ENCODE data around the gene MEIS1. TPM values are rescaled to one million over a fixed set of nuclear protein-coding genes. Genes with fewer than 3 reads are reported as not detected.

The MEIS1 gene
- total and polyA plus RNA-seq, 4 donors = 9.0 to 158 (median 41.0) TPM

DNA sequence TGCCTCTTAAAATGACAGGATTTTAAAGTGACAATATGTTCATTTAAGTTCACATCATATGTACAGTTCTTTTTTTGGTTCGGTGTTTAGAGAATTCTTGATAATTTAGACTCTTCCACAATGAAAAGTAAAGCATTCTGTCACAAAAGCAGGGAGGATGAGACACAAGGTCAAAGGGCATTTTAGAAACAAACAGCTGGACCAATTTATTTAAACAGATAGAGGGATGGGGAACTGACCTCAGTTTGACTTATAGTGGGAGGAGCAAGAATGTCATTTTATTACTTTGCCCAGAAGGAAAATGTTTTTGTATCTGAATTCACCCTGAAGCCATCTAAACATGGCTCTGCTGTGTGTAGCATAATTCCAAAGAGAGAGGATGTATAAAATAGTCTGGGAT, 128.5 kb downstream of the MEIS1 start:
- H3K9ac ChIP-seq (ENCODE audit: insufficient read depth in 1 of 2, low read length in 2 of 2) = no peak overlapping the region
- TF ChIP-seq, protein P1, sequence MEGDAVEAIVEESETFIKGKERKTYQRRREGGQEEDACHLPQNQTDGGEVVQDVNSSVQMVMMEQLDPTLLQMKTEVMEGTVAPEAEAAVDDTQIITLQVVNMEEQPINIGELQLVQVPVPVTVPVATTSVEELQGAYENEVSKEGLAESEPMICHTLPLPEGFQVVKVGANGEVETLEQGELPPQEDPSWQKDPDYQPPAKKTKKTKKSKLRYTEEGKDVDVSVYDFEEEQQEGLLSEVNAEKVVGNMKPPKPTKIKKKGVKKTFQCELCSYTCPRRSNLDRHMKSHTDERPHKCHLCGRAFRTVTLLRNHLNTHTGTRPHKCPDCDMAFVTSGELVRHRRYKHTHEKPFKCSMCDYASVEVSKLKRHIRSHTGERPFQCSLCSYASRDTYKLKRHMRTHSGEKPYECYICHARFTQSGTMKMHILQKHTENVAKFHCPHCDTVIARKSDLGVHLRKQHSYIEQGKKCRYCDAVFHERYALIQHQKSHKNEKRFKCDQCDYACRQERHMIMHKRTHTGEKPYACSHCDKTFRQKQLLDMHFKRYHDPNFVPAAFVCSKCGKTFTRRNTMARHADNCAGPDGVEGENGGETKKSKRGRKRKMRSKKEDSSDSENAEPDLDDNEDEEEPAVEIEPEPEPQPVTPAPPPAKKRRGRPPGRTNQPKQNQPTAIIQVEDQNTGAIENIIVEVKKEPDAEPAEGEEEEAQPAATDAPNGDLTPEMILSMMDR (IDR thresholded peaks at IDR 0.05; ENCODE audit: control extremely low read depth, extremely low read depth) = no peak
- no peak overlapping the region for H3K4me3 ChIP-seq
- H3K36me3 ChIP-seq (ENCODE audit: control insufficient read depth in 4 of 4, insufficient read depth in 4 of 4, low read length in 4 of 4) = peaks cover under 1 to 37% (median 8%) of the 10 kb centered on the region in 4 donors
- H3K27ac ChIP-seq (ENCODE audit: low read depth in 1 of 2, low read length in 1 of 2) = no peak overlapping the region
- no peaks in the 10 kb centered on the region for H3K9me3 ChIP-seq (ENCODE audit: control insufficient read depth in 4 of 4, insufficient read depth in 3 of 4, low read length in 3 of 4)
- peaks cover 0 to 33% (median 15%) of the 10 kb centered on the region in 5 donors for H3K4me1 ChIP-seq (ENCODE audit: control insufficient read depth in 5 of 5, insufficient read depth in 5 of 5, low read length in 5 of 5)
- 71 to 81% methylated on average over 1 of the region's 1 CpG for WGBS, 2 donors
- no peaks in the 10 kb centered on the region for H3K27me3 ChIP-seq (ENCODE audit: control insufficient read depth in 3 of 3, insufficient read depth in 3 of 3, low read length in 2 of 3)
- DNase-seq = peak in 1 of 3 donors; percentile 47
- ATAC-seq (ENCODE audit: insufficient read depth, low FRiP score) = no peak

DNA sequence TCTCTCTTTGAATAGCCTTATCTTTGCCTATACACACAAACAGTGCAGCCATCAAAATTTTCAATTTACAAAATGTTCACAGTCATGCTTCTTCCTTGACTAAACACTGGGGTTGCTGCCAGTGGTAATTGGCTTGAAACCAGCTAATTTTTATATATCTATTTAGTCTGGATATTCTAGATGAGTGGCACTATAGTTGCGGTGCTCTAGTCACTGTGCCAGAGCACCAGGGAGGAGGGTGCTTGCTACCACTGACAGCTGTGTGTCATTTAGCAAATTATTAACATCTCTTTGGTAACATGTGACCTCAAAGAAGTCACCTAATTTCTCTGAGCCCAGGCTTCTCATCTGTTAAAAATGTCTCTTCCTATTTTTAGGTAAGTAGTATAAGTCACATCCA, 130.4 kb downstream of the MEIS1 start:
- H3K27me3 ChIP-seq (ENCODE audit: control insufficient read depth in 3 of 3, insufficient read depth in 3 of 3, low read length in 2 of 3) = no peaks in the 10 kb centered on the region
- no peak overlapping the region for H3K4me3 ChIP-seq
- 51 to 88% methylated on average over 1 of the region's 1 CpG for WGBS, 2 donors
- peaks cover 4 to 46% (median 14%) of the 10 kb centered on the region in 4 donors for H3K36me3 ChIP-seq (ENCODE audit: control insufficient read depth in 4 of 4, insufficient read depth in 4 of 4, low read length in 4 of 4)
- H3K4me1 ChIP-seq (ENCODE audit: control insufficient read depth in 5 of 5, insufficient read depth in 5 of 5, low read length in 5 of 5) = peaks cover 0 to 47% (median 21%) of the 10 kb centered on the region in 5 donors
- TF ChIP-seq, protein P1 (IDR thresholded peaks at IDR 0.05; ENCODE audit: control extremely low read depth, extremely low read depth) = no peak
- H3K27ac ChIP-seq (ENCODE audit: low read depth in 1 of 2, low read length in 1 of 2) = no peak overlapping the region
- ATAC-seq (ENCODE audit: insufficient read depth, low FRiP score) = no peak
- no peak overlapping the region for H3K9ac ChIP-seq (ENCODE audit: insufficient read depth in 1 of 2, low read length in 2 of 2)
- H3K9me3 ChIP-seq (ENCODE audit: control insufficient read depth in 4 of 4, insufficient read depth in 3 of 4, low read length in 3 of 4) = no peaks in the 10 kb centered on the region
- peak in 1 of 3 donors; percentile 46 for DNase-seq

DNA sequence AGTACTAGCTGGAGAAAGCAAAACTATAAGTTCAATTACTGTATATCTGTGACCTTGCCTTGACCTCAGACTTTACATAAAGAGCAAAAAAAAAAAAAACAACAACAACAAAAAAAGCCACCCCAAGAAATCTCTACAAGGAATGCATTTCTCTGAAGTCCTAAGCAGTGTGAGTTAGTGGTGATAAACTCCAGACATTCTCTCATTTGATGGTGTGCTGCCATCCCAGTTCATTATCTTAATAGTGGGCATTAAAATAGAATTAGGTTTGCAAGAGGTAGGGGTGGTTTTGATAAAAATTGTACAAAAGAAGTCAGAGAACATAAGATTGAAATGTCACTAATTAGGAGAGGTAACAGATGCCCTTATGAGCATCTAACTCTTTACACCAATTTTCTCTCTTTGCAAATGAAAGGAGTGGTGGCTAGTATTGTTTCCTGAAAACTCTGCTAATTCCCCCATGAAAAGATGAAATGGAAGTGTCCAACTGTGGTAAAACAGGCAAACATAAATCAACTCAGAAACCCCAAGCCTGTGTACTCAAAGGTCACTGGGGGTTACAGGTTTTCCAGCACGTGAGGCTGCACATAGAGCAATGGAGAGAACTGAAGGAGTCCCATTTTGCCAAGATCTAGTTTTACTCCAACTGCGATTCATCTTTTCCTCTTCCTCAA, 131.9 kb downstream of the MEIS1 start:
- Histone ChIP-seq H3K27me3 (ENCODE audit: control insufficient read depth in 3 of 3, insufficient read depth in 3 of 3, low read length in 2 of 3) (no peaks in the 10 kb centered on the region), H3K9me3 (ENCODE audit: control insufficient read depth in 4 of 4, insufficient read depth in 3 of 4, low read length in 3 of 4) (no peaks in the 10 kb centered on the region), H3K4me1 (ENCODE audit: control insufficient read depth in 5 of 5, insufficient read depth in 5 of 5, low read length in 5 of 5) (peaks cover 2 to 46% (median 24%) of the 10 kb centered on the region in 5 donors), H3K9ac (ENCODE audit: insufficient read depth in 1 of 2, low read length in 2 of 2) (no peak overlapping the region), H3K4me3 (no peak overlapping the region), H3K27ac (ENCODE audit: low read depth in 1 of 2, low read length in 1 of 2) (no peak overlapping the region), H3K36me3 (ENCODE audit: control insufficient read depth in 4 of 4, insufficient read depth in 4 of 4, low read length in 4 of 4) (peaks cover 4 to 50% (median 20%) of the 10 kb centered on the region in 4 donors)
- TF ChIP-seq, protein P1 (IDR thresholded peaks at IDR 0.05; ENCODE audit: control extremely low read depth, extremely low read depth) = no peak
- WGBS, 2 donors = 79 to 81% methylated on average over 2 of the region's 2 CpGs
- DNase-seq (no peak), ATAC-seq (ENCODE audit: insufficient read depth, low FRiP score) (no peak)
